ENCODE measurements around the gene MYBBP1A. TPM values are rescaled to one million over a fixed set of nuclear protein-coding genes. Genes with fewer than 3 reads are reported as not detected.

MYBBP1A gene
- total RNA-seq, 4 donors from 2014 or later, result 73.4 to 127 (median 83.8) TPM

DNA sequence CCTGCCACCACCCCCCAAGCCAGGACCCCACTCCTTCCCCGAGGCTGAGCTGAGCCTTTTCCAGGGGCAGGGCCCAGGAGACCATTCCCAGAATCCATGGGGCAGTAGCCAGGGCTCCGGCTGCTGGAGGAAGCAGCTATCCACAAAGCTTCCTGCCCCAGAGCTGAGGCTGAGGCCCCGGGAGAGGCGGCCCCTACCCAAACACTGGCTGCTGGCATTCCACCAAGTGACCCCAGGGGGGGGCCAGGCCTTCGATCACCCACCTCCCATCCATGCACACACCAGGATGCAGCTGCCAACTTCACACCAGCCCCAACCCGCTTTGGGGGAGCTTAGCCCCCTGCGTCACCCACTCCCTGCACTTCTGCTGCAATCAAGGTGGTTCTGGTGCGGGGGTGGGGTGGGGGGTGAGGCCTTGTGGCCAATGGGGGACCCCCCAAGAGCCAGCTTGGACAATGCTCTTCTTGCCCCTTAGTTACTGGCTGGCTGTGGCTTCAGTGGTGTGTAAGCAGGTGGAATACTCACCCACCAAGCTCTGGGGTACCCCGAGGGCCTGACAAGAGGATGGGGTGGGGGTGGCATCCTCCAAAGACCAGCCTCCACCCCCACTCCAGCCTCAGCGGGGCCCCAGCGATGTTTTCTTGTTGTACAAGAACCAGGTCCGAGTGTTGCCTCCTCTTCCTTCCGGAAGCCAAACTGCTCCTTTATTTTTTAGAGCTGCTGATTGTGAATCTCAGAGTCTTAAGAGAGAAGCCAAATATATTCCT is 16.8 kb downstream of the MYBBP1A start:
- no peaks in the 10 kb centered on the region for H3K27me3 ChIP-seq
- no peak for DNase-seq (ENCODE audit: low spot score in 2 of 2)
- no peaks in the 10 kb centered on the region for H3K9me3 ChIP-seq
- H3K4me3 ChIP-seq, result no peak overlapping the region
- 61% methylated on average over 7 of the region's 13 CpGs for WGBS
- peak overlapping the region; percentile 56 for H3K27ac ChIP-seq
- peaks cover 69% of the 10 kb centered on the region for H3K4me1 ChIP-seq
- peaks cover 58% of the 10 kb centered on the region for H3K36me3 ChIP-seq
- TF ChIP-seq, protein P1, sequence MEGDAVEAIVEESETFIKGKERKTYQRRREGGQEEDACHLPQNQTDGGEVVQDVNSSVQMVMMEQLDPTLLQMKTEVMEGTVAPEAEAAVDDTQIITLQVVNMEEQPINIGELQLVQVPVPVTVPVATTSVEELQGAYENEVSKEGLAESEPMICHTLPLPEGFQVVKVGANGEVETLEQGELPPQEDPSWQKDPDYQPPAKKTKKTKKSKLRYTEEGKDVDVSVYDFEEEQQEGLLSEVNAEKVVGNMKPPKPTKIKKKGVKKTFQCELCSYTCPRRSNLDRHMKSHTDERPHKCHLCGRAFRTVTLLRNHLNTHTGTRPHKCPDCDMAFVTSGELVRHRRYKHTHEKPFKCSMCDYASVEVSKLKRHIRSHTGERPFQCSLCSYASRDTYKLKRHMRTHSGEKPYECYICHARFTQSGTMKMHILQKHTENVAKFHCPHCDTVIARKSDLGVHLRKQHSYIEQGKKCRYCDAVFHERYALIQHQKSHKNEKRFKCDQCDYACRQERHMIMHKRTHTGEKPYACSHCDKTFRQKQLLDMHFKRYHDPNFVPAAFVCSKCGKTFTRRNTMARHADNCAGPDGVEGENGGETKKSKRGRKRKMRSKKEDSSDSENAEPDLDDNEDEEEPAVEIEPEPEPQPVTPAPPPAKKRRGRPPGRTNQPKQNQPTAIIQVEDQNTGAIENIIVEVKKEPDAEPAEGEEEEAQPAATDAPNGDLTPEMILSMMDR (IDR thresholded peaks at IDR 0.05), result no peak
- TF ChIP-seq POLR2AphosphoS5 (IDR thresholded peaks at IDR 0.05) (no peak), EP300 (IDR thresholded peaks at IDR 0.05) (no peak), POLR2A (IDR thresholded peaks at IDR 0.05) (no peak)

DNA sequence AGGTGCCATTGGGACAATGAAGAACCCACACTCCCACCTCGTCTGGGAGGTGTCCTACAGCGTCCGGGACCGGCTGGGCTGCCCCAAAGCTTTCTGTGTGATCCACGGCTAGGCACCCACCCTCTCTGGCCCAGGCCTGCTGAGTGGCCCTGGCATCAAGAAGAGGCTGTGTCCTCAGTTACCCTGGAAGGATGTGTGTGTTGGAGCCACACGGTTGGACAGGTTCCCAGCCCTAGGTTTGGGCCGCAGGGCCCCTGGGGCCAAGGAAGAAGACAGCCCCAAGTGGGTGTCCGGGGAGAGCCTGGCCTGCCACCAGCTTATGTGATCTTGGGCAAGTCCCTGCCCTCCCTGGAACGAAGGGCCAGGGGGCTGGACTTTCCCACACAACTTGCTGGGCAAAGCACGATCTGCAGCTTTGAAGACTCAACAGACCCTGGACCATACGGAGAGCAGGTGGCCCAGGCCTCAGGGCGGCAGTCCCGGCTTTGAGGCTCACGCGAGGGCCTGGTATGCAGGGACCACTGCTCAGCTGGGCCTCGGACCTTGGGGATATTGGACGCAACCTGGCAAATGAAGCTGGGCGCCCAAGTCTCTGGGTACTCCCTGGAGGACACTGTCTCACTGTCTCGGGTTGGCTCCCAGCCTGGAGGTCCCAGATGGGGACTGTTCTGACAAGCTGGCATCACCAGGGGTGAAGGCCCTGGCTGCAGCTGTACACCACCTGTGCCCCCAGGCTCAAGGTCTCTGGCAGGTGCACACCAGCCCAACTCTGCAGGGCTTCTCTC is 17.5 kb downstream of the MYBBP1A start:
- Histone ChIP-seq H3K9me3 (no peaks in the 10 kb centered on the region), H3K36me3 (peaks cover 50% of the 10 kb centered on the region), H3K4me3 (no peak overlapping the region), H3K4me1 (peaks cover 75% of the 10 kb centered on the region), H3K27me3 (no peaks in the 10 kb centered on the region), H3K27ac (peak overlapping the region; percentile 56)
- TF ChIP-seq POLR2AphosphoS5 (IDR thresholded peaks at IDR 0.05), result no peak
- TF ChIP-seq, protein P1 (IDR thresholded peaks at IDR 0.05), result no peak
- no peak for TF ChIP-seq EP300 (IDR thresholded peaks at IDR 0.05)
- 17% methylated on average over 1 of the region's 19 CpGs for WGBS
- DNase-seq (ENCODE audit: low spot score in 2 of 2), result no peak

DNA sequence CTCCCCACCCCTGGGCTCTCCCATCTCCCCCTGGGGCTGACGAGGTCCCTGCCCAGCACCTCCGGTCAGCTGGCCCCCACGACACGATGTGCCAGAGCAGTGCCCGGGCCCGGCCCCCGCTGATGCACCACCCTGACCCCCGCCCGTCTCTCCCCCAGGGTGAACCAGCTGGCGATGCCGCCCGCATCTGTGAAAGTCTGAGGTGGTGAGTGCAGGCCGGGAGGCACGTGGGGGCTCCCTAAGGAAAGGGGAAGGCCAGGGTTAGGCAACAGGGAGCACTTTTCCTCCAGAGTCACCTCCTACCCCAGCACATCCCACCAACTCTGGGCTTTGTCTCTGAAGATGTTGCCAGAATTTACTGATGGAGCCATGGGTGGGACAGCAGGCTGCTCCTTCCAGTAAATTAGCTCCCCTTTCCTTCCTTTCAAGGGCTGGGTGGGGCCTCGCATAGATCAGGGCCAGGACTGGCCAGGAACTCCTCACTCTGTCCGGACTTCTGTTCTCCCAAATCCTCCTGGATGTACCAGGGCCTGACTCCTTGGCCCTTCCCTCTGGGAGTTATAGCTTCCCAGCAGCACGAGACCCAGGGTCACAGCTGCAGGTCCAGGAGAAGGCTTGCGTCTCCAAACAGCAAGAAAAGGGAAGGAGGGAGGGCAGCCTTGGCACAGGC is 18.3 kb downstream of the MYBBP1A start:
- Histone ChIP-seq H3K36me3 (peaks cover 42% of the 10 kb centered on the region), H3K4me1 (peaks cover 75% of the 10 kb centered on the region), H3K9me3 (no peaks in the 10 kb centered on the region), H3K4me3 (peak overlapping the region; percentile 10), H3K27ac (peak overlapping the region; percentile 56), H3K27me3 (no peaks in the 10 kb centered on the region)
- 21% methylated on average over 7 of the region's 18 CpGs for WGBS
- no peak for DNase-seq (ENCODE audit: low spot score in 2 of 2)
- TF ChIP-seq POLR2A (IDR thresholded peaks at IDR 0.05), result no peak
- TF ChIP-seq, protein P1 (IDR thresholded peaks at IDR 0.05), result no peak
- TF ChIP-seq EP300 (IDR thresholded peaks at IDR 0.05), result no peak
- no peak for TF ChIP-seq POLR2AphosphoS5 (IDR thresholded peaks at IDR 0.05)

DNA sequence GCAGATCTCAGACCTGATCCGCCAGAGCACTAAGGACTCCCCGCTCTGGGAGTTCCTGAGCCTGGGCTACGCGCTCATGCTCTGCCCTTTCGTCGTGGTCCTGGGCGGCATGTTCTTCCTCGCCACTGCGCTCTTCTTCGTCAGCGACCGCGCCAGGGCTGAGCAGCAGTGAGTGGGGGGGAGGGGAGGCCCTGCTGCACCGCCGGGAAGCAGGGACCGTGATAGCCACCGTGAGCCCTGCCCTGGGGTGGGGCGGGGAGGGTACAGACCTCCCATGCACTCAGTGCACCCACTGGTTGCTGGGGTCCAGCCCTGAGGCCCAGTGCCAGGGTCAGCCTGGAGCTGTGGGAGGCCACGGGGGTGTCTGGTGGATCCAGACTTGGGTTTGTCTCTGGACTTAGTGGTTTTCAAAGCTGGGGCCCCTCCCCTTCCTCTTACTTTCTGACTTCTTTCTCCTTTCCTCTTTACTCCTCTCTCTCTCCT is 18.9 kb downstream of the MYBBP1A start:
- H3K4me3 ChIP-seq, result peak overlapping the region; percentile 10
- no peaks in the 10 kb centered on the region for H3K9me3 ChIP-seq
- 50% methylated on average over 19 of the region's 19 CpGs for WGBS
- no peak for TF ChIP-seq POLR2AphosphoS5 (IDR thresholded peaks at IDR 0.05)
- TF ChIP-seq EP300 (IDR thresholded peaks at IDR 0.05), result no peak
- DNase-seq (ENCODE audit: low spot score in 2 of 2), result no peak
- no peaks in the 10 kb centered on the region for H3K27me3 ChIP-seq
- peaks cover 36% of the 10 kb centered on the region for H3K36me3 ChIP-seq
- peak overlapping the region; percentile 56 for H3K27ac ChIP-seq
- H3K4me1 ChIP-seq, result peaks cover 70% of the 10 kb centered on the region

DNA sequence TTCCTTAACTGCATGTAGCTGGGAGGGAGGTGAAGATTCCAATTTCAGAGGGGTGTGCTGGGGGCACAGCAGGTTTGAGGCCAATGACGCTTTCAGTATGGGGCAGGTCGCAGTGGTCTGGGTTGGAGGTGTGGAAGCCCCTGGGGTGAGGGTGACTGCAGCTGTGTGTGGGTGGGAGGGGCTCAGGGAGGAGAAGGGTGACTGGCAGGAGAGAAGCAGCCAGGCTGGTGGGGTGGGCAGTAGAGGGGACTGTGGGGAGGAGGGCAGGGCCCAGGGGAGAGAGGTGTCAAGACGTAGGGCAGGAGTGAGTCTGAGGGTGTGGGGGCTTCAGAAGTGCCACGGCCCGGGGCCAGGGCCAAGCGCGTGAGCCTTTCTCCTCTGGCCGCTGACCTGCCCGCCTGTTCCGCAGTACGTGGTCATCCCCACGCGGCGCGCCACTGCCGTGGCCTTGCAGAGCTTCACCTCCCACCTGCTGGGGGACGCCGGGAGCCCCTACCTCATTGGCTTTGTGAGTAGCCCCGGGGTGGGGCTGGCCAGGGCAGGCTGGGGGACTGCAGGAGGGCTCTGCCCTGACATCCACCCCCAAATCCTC is 19.4 kb downstream of the MYBBP1A start:
- TF ChIP-seq EP300 (IDR thresholded peaks at IDR 0.05), result no peak
- no peak for TF ChIP-seq POLR2A (IDR thresholded peaks at IDR 0.05)
- TF ChIP-seq, protein P1 (IDR thresholded peaks at IDR 0.05), result no peak
- no peak for TF ChIP-seq POLR2AphosphoS5 (IDR thresholded peaks at IDR 0.05)
- Histone ChIP-seq H3K27ac (peak overlapping the region; percentile 56), H3K4me1 (peaks cover 64% of the 10 kb centered on the region), H3K27me3 (no peaks in the 10 kb centered on the region), H3K4me3 (peak overlapping the region; percentile 10), H3K36me3 (peaks cover 31% of the 10 kb centered on the region), H3K9me3 (no peaks in the 10 kb centered on the region)
- 77% methylated on average over 17 of the region's 19 CpGs for WGBS
- DNase-seq (ENCODE audit: low spot score in 2 of 2), result no peak
